K562 (cell line): ENCODE data around the gene DSCAM. TPM values are rescaled to one million over a fixed set of nuclear protein-coding genes. Genes with fewer than 3 reads are reported as not detected.

Experiments used
- ATAC-seq: fragments of 200-7000 bp; cut with Tn5 transposase; 3 replicates; pipeline ENCODE4 v1.9.1; 2020; ENCODE audit warnings: moderate library complexity
- BruUV-seq: library from RNA; stranded (reverse); fragments of 400-500 nt; replicated peaks from 2 replicates; lab custom pipeline; 2021; lab: Mats Ljungman, UMichigan
- CTCF ChIA-PET: fragments of 300-600 bp; formaldehyde crosslinking; extraction: SDS; loops from one replicate; lab custom pipeline; 2021; ENCODE audit warnings: low intra/inter-chr PET ratio; lab: Yijun Ruan, JAX
- POLR2A ChIA-PET: fragments of 300-600, 350-650 bp; sonication (Branson Sonifier 250); formaldehyde crosslinking; extraction: SDS; loops from one replicate; lab custom pipeline; 2021; ENCODE audit warnings: antibody characterized with exemption, inconsistent platforms; lab: Yijun Ruan, JAX
- DNase-seq, 4 experiments: peaks; one replicate each; pipeline versions ENCODE4 v3.0.0 to v3.0.0-alpha.2; 2011 to 2018; ENCODE audit warnings: low spot score in 3 of 4, mixed read lengths in 3 of 4; ENCODE audit errors: extremely low read depth in 1 of 4
- FAIRE-seq: peaks from 2 replicates; lab custom pipeline; 2011; peaks lifted over from hg19 to GRCh38; lab: Jason Lieb, UNC
- H2AFZ ChIP-seq: 2 replicates; pipeline ENCODE4 v1.6.0; 2011; ENCODE audit warnings: low read depth, low read length, control low read depth, inconsistent platforms
- H3K27ac ChIP-seq: fragments of 200-600 bp; 3 replicates; pipeline ENCODE4 v1.8.0; 2011; ENCODE audit warnings: low read depth, mild to moderate bottlenecking, control low read depth, inconsistent platforms, low read length, moderate library complexity, mixed read lengths; ENCODE audit errors: extremely low read depth
- H3K27me3 ChIP-seq, 2 experiments: fragments of 300-600 bp in 1 of 2; 2 replicates in 1 of 2; 3 replicates in 1 of 2; pipeline versions ENCODE4 v1.6.0 to v1.8.0; 2011; ENCODE audit warnings: inconsistent platforms in 2 of 2, low read length in 2 of 2, mild to moderate bottlenecking in 1 of 2, mixed read lengths in 1 of 2, moderate library complexity in 1 of 2; ENCODE audit not compliant: control insufficient read depth in 2 of 2, insufficient read depth in 2 of 2
- H3K36me3 ChIP-seq: fragments of 300-600 bp; 3 replicates; pipeline ENCODE4 v1.8.0; 2011; ENCODE audit warnings: mild to moderate bottlenecking, low read length, inconsistent platforms; ENCODE audit not compliant: control insufficient read depth, insufficient read depth
- H3K4me1 ChIP-seq, 2 experiments: fragments of 200-600 bp in 1 of 2; replicated peaks in 1 of 2; 2 replicates in 1 of 2; 3 replicates in 1 of 2; pipeline versions ENCODE4 v1.5.1 to v1.8.0; 2011; ENCODE audit warnings: inconsistent platforms in 2 of 2, low read length in 2 of 2, mild to moderate bottlenecking in 1 of 2, mixed read lengths in 1 of 2, moderate library complexity in 1 of 2; ENCODE audit not compliant: control insufficient read depth in 2 of 2, insufficient read depth in 2 of 2
- H3K4me2 ChIP-seq: 2 replicates; pipeline ENCODE4 v1.6.1; 2011; ENCODE audit warnings: low read length, control low read depth, inconsistent platforms, mixed read lengths; ENCODE audit not compliant: insufficient read depth
- H3K4me3 ChIP-seq: fragments of 200-600 bp; sonication (generic), shearing (Covaris generic); 2 replicates; pipeline ENCODE4 v1.5.1; 2016; ENCODE audit warnings: control low read depth, inconsistent platforms
- H3K79me2 ChIP-seq: fragments of 200-600 bp; 3 replicates; pipeline ENCODE4 v1.8.0; 2011; ENCODE audit warnings: low read length, inconsistent platforms; ENCODE audit not compliant: control insufficient read depth, insufficient read depth
- H3K9ac ChIP-seq, 2 experiments: 2 replicates each; pipeline versions ENCODE4 v1.6.0 to v1.6.1; 2011; ENCODE audit warnings: low read depth in 2 of 2, low read length in 2 of 2, control low read depth in 1 of 2, inconsistent platforms in 1 of 2, mild to moderate bottlenecking in 1 of 2, mixed read lengths in 1 of 2; ENCODE audit not compliant: insufficient read depth in 1 of 2
- H3K9me1 ChIP-seq: one replicate; pipeline ENCODE4 v1.6.0; 2011; ENCODE audit warnings: inconsistent platforms, mild to moderate bottlenecking, low read length, moderate library complexity; ENCODE audit not compliant: control insufficient read depth, insufficient read depth
- H3K9me3 ChIP-seq: replicated peaks from 2 replicates; pipeline ENCODE4 v1.5.1; 2011; ENCODE audit warnings: low read depth, low read length, inconsistent platforms; ENCODE audit not compliant: control insufficient read depth, insufficient read depth
- H4K20me1 ChIP-seq: replicated peaks from 2 replicates; pipeline ENCODE4 v1.6.1; 2011; ENCODE audit warnings: low read length, inconsistent platforms, mixed read lengths; ENCODE audit not compliant: control insufficient read depth, insufficient read depth
- CHD4 ChIP-seq: fragments of 200-600 bp; sonication (generic); IDR thresholded peaks from 3 replicates; pipeline ENCODE4 v1.6.1; 2012; ENCODE audit warnings: low read depth, mild to moderate bottlenecking, mixed read lengths, low read length, inconsistent platforms; ENCODE audit not compliant: insufficient read depth, insufficient replicate concordance, poor library complexity, severe bottlenecking
- SPI1 ChIP-seq: IDR thresholded peaks from 2 replicates; pipeline ENCODE4 v1.6.1; 2011; ENCODE audit warnings: low read depth, low read length, control low read depth, borderline replicate concordance
- ZNF197 ChIP-seq: fragments of 200-800 bp; sonication (Bioruptor generic); IDR thresholded peaks from 2 replicates; pipeline ENCODE4 v1.6.1; 2016; ENCODE audit warnings: low read depth, missing genetic modification characterization, missing compliant biosample characterization
- WGBS: fragments of 100-300 bp; shearing (Covaris generic); methylation state at CpG from one replicate; pipeline ENCODE4 v1.1.6; 2016; ENCODE audit warnings: low coverage, mixed read lengths; ENCODE audit not compliant: insufficient coverage; ENCODE audit errors: missing lambda C conversion rate; 5-methylcytosine and 5-hydroxymethylcytosine counted together
- in situ Hi-C: fragments of 300-500 bp; cut with MboI; formaldehyde crosslinking; loops from 4 replicates; pipeline ENCODE4 v1.15.0; 2018; ENCODE audit warnings: inconsistent platforms, mixed read lengths
- intact Hi-C: fragments of 100-400 bp; cut with micrococcal nuclease; formaldehyde crosslinking; loops from 2 replicates; pipeline ENCODE4 v1.14.2; 2022
- polyA plus RNA-seq, 8 experiments: library from polyadenylated mRNA; depleted of rRNA in 4 of 8; stranded (reverse) in 5 of 8; unstranded in 3 of 8; fragments of >200 nt; fragmentation: Nextera tagmentation in 2 of 8; fragmentation: Illumina TruSeq in 1 of 8; extraction: Ambion mirVana in 2 of 8; extraction: Trizol in 1 of 8; gene quantifications; 2 replicates each; pipeline versions ENCODE4 v1.2.1 to v1.2.3, GENCODE V29; 2011 to 2014; ENCODE audit warnings: inconsistent platforms in 1 of 8, missing spikeins in 1 of 8
- total RNA-seq, 7 experiments: library from RNA; depleted of rRNA in 6 of 7; stranded (reverse); fragments of >200 nt in 6 of 7; fragmentation: Illumina TruSeq in 2 of 7; extraction: Trizol in 2 of 7; gene quantifications; 2 replicates each; pipeline versions ENCODE4 v1.2.1 to v1.2.3, GENCODE V29; 2011 to 2021; ENCODE audit warnings: low replicate concordance in 1 of 7
- TF ChIP-seq, protein P1 (sequence below), 2 experiments: fragments of 200-800 bp in 1 of 2; sonication (Bioruptor generic) in 1 of 2; sonication (generic) in 1 of 2; formaldehyde crosslinking in 1 of 2; IDR thresholded peaks in 1 of 2; conservative IDR thresholded peaks in 1 of 2; 2 replicates each; pipeline versions ENCODE4 v1.5.0 to v1.6.1; 2016 to 2020; ENCODE audit warnings: missing compliant biosample characterization in 1 of 2, missing genetic modification characterization in 1 of 2, missing genetic modification reagents in 1 of 2
- TF ChIP-seq, protein P2 (sequence below): fragments of 450-650 bp; formaldehyde crosslinking; IDR thresholded peaks from 2 replicates; pipeline ENCODE4 v1.4.0; 2020; ENCODE audit warnings: mild to moderate bottlenecking
- TF ChIP-seq, protein P3 (sequence below): fragments of 250-450 bp; sonication (Bioruptor Pico); IDR thresholded peaks from 2 replicates; pipeline ENCODE4 v1.6.1; 2021; ENCODE audit warnings: mild to moderate bottlenecking
- TF ChIP-seq, protein P4 (sequence below): fragments of 250-450 bp; sonication (Bioruptor Pico); IDR thresholded peaks from 2 replicates; pipeline ENCODE4 v1.8.0; 2022; ENCODE audit warnings: inconsistent platforms

The DSCAM gene
- total and polyA plus RNA-seq, 9 of the 15 experiments (the other 6 are each of a cell fraction or from before 2014, with no cell fraction given): not detected

DNA sequence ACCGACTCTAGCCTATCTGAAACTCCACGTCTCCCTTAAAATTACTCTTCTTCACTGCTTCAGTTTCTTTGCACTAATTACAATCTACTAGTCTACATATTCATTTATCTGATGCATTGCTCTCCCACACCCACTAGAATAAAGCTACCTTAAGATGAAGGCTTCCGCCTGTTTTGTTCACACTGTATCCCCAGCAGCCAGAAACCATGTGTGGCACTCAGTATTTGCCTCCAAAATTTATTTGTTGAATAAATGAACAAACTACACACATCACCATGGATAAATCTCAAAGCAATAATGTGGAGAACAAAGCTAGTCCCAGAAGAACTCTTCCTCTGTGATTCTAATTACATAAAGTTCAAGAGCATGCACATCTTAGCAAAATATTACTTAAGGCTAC lies 95.7 kb downstream of the DSCAM start:
- no peaks in the 10 kb centered on the region for H3K36me3 ChIP-seq
- no peak for ATAC-seq
- POLR2A ChIA-PET: no interaction called here
- WGBS: 0% methylated on average over 3 of the region's 3 CpGs
- FAIRE-seq: no peak
- no peak overlapping the region for H3K27ac ChIP-seq
- no peak overlapping the region for H3K4me3 ChIP-seq
- BruUV-seq: no TSS peak
- H3K9me3 ChIP-seq: no peaks in the 10 kb centered on the region; the same call in 1 of the 2 replicates
- no peaks in the 10 kb centered on the region for H4K20me1 ChIP-seq
- DNase-seq: no peak
- H3K4me2 ChIP-seq: no peak overlapping the region
- TF ChIP-seq SPI1: no peak
- TF ChIP-seq, protein P1, sequence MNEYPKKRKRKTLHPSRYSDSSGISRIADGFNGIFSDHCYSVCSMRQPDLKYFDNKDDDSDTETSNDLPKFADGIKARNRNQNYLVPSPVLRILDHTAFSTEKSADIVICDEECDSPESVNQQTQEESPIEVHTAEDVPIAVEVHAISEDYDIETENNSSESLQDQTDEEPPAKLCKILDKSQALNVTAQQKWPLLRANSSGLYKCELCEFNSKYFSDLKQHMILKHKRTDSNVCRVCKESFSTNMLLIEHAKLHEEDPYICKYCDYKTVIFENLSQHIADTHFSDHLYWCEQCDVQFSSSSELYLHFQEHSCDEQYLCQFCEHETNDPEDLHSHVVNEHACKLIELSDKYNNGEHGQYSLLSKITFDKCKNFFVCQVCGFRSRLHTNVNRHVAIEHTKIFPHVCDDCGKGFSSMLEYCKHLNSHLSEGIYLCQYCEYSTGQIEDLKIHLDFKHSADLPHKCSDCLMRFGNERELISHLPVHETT (CRISPR knock-in tag; conservative IDR thresholded peaks at IDR 0.05 in 1 of 2, IDR thresholded peaks at IDR 0.05 in 1 of 2): no peak
- H2AFZ ChIP-seq: no peak overlapping the region
- no peaks in the 10 kb centered on the region for H3K79me2 ChIP-seq
- in situ Hi-C loops (no loop called here), intact Hi-C loops (no loop called here)
- no peaks in the 10 kb centered on the region for H3K9me1 ChIP-seq
- no peaks in the 10 kb centered on the region for H3K27me3 ChIP-seq
- CTCF ChIA-PET: no interaction called here
- no peaks in the 10 kb centered on the region for H3K4me1 ChIP-seq
- H3K9ac ChIP-seq: no peak overlapping the region

DNA sequence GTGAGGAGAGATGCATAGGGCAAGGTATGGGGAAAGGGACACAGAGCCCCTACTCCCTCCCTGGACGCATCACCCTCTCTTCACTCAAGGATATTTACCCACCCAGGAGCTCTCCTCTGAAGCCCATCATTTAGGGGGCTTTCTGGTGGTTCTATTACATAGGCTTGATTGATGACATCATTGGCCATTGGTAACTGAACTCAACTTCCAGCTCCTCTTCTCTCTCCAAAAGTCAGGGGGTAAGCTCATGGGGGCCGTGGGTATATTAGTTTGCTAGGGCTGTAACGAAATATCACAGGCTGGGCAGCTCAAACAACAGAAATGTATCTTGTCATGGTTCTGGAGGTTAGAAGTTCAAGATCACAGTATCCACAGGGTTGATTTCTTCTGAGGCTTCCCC lies 110.8 kb downstream of the DSCAM start:
- 0% methylated on average over 3 of the region's 3 CpGs for WGBS
- Histone ChIP-seq H3K9ac (no peak overlapping the region), H3K9me3 (no peaks in the 10 kb centered on the region; the same call in 1 of the 2 replicates), H4K20me1 (no peaks in the 10 kb centered on the region), H3K79me2 (no peaks in the 10 kb centered on the region), H3K27ac (no peak overlapping the region), H3K36me3 (no peaks in the 10 kb centered on the region), H3K4me1 (no peaks in the 10 kb centered on the region), H2AFZ (no peak overlapping the region), H3K4me3 (no peak overlapping the region), H3K9me1 (no peaks in the 10 kb centered on the region), H3K27me3 (no peaks in the 10 kb centered on the region), H3K4me2 (no peak overlapping the region)
- no peak for FAIRE-seq
- intact Hi-C loops (no loop called here), in situ Hi-C loops (no loop called here)
- ChIA-PET CTCF (no interaction called here), POLR2A (no interaction called here)
- TF ChIP-seq, protein P2, sequence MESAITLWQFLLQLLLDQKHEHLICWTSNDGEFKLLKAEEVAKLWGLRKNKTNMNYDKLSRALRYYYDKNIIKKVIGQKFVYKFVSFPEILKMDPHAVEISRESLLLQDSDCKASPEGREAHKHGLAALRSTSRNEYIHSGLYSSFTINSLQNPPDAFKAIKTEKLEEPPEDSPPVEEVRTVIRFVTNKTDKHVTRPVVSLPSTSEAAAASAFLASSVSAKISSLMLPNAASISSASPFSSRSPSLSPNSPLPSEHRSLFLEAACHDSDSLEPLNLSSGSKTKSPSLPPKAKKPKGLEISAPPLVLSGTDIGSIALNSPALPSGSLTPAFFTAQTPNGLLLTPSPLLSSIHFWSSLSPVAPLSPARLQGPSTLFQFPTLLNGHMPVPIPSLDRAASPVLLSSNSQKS (CRISPR knock-in tag): no peak
- TF ChIP-seq CHD4 (no peak), ZNF197 (CRISPR knock-in tag) (no peak)
- TF ChIP-seq, protein P3, sequence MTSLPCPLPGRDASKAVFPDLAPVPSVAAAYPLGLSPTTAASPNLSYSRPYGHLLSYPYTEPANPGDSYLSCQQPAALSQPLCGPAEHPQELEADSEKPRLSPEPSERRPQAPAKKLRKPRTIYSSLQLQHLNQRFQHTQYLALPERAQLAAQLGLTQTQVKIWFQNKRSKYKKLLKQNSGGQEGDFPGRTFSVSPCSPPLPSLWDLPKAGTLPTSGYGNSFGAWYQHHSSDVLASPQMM: no peak
- TF ChIP-seq, protein P4, sequence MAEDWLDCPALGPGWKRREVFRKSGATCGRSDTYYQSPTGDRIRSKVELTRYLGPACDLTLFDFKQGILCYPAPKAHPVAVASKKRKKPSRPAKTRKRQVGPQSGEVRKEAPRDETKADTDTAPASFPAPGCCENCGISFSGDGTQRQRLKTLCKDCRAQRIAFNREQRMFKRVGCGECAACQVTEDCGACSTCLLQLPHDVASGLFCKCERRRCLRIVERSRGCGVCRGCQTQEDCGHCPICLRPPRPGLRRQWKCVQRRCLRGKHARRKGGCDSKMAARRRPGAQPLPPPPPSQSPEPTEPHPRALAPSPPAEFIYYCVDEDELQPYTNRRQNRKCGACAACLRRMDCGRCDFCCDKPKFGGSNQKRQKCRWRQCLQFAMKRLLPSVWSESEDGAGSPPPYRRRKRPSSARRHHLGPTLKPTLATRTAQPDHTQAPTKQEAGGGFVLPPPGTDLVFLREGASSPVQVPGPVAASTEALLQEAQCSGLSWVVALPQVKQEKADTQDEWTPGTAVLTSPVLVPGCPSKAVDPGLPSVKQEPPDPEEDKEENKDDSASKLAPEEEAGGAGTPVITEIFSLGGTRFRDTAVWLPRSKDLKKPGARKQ: no peak
- no peak for ATAC-seq
- DNase-seq: no peak
- no TSS peak for BruUV-seq
